Measurements from ENCODE around the gene MEGF6.
A peak's percentile ranks its signal among the peaks of the same experiment; 100 is the strongest.

DNA sequence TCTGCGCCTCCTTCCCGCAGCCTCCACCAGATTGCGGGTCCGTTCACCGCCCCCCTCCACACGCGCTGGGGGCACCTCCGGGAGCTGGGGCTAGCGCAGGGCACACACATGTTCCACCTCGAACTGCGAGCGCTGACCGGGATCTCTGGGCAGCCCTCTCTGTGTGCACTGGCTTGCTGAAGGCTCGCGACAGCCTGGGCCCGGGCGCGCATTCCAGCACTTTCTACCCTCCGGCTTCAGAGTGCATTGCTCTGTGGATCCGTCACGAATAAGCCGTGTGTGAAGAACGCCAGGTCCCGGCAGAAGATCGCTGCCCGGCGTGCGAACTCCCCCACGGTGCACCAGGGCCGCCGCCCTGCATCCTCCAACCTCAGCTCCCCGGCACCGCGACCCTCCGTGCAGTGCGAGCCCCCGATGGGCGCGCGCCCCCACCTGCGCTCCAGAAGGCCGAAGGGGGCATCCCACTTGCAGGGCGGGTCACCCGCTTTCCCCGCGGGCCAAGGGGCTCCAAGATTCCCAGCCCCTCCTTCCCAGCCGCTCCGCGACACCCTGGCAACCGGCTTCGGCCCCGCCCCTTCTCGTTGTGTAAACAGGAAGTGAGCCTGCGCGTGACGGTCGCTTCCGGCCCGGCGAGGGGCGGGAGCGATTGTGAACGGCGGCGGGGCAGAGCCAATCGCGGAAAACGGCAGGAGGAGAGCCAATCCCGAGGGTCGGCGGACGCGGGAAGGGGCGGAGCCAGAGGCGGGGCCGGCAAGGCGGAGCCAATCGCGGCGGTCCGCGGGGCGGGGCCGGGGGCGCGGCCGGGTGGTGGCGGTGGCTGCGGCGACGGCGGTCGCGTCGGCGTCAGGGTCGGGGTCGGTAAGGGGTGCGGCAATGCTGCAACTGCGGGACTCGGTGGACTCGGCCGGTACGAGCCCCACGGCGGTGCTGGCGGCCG lies 13.2 kb upstream of the MEGF6 start, which contains the start of gene TPRG1L:
- TF ChIP-seq, protein P1, sequence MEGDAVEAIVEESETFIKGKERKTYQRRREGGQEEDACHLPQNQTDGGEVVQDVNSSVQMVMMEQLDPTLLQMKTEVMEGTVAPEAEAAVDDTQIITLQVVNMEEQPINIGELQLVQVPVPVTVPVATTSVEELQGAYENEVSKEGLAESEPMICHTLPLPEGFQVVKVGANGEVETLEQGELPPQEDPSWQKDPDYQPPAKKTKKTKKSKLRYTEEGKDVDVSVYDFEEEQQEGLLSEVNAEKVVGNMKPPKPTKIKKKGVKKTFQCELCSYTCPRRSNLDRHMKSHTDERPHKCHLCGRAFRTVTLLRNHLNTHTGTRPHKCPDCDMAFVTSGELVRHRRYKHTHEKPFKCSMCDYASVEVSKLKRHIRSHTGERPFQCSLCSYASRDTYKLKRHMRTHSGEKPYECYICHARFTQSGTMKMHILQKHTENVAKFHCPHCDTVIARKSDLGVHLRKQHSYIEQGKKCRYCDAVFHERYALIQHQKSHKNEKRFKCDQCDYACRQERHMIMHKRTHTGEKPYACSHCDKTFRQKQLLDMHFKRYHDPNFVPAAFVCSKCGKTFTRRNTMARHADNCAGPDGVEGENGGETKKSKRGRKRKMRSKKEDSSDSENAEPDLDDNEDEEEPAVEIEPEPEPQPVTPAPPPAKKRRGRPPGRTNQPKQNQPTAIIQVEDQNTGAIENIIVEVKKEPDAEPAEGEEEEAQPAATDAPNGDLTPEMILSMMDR (IDR thresholded peaks at IDR 0.05) = no peak
- TF ChIP-seq POLR2A (IDR thresholded peaks at IDR 0.05) = peak in 1 of 2 donors; percentile 59

Measured in heart left ventricle (tissue), 13 donors.